HG03135 (cell line): ENCODE measurements around the gene TBC1D22A.
"Not testable (repeated sequence)": the region's sequence is repeated elsewhere in the genome, so short reads cannot be mapped to it uniquely, and the experiment has no call there.

ENCODE experiments used
- ATAC-seq: cut with Tn5 transposase; IDR thresholded peaks from one replicate; pipeline ENCODE4 v1.9.1; 2021; ENCODE audit warnings: mild to moderate bottlenecking, moderate library complexity; ENCODE audit not compliant: unreplicated experiment

The TBC1D22A gene

GRCh38 chr22:47168900-47169800 lies 406.7 kb downstream of the TBC1D22A start:
- ATAC-seq, result no peak

- no peak for ATAC-seq
These were observed 407.3 kb downstream of the TBC1D22A start for GRCh38 chr22:47169801-47170140.

- not testable (repeated sequence) for ATAC-seq
These were observed 408.3 kb downstream of the TBC1D22A start for GRCh38 chr22:47170511-47171440.

DNA sequence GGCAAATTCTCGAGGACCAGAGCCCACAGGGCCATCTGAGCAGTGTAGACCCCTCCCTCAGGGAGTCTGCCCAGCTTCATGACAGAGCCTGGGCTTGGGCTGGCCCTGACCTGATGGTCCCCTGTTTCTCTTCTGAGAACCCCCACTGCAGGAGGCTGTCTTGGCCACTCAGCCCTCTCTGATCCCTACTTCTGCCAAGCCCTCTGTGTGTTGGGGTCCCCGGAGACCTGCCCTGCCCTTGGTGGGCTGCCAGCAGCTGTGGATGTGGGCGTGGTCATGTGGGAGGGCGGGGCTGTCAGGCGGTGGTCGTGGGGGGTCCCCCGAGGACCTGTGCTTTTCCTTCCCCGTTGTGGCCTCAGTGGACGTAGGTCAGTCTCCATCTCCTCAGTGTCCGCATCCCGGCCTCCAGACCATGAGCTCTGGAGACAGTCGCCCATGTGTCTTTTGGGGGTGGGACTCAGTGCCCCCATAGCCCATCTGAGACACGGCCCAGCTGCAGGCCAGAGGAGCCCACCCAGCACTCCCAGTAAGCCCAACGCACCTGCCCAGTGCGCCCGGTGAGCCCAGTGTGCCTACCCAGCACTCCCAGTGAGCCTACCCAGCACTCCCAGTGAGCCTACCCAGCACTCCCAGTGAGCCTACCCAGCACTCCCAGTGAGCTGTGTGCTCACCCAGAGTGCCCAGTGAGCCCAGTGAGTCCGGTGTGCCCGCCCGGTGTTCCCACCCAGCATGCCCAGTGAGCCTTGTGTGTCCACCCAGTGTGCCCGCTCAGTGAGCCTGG lies 409.2 kb downstream of the TBC1D22A start:
- ATAC-seq, result no peak

DNA sequence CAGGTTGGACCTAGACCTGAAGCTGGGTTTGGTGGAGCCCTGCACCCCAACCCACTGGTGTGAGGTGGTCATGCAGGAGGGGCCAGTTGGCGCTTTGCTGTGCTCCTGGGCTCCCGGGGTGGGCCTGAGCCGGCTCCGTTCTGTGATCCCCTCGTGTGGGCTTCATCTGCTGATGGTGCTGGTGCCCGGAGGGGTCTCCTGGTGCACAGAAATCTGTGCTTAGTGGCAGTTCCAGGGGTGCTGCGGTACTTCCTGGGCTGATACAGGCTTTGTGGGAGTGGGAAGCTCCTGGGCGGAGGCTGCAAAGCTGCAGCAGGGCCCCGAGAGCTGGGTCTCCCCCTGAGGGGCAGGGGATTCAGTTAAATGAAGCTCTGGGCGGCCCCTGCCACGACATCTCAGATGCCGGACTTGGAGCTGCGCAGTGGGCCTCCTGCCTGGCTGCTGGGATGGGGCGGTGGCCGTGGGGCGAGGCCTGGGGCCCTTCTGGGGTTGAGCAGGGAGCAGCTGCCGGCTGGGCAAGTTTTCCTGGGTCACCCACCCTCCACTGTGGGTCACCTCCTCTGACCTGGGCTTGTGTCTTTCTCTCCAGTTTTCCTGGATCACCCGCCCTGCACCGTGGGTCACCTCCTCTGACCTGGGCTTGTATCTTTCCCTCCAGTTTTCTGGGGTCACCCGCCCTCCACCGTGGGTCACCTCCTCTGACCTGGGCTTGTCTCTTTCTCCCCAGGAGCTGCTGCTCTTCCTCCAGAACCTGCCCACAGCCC lies 410.5 kb downstream of the TBC1D22A start:
- ATAC-seq, result no peak

DNA sequence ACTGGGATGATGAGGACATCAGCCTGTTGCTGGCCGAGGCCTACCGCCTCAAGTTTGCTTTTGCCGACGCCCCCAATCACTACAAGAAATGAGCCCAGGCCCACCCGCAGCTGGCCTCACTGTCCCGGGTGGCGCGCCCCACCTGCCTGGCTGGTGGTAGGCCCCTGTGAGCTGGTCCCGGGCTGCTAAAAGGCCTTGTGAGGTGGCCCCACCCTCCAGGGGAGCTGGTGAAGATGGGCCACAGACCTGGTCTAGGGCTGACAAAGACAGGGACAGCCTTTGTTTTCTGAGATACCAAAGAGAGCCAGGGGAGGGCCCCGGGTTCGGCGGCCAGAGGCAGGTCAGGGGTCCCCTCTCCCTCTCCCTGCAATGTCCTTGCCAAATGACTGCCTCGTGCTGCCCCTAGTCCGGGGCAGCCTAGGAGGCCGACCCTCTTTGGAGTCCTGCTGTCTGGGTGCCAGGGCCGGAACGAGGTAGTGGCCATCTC lies 411.1 kb downstream of the TBC1D22A start:
- no peak for ATAC-seq

GRCh38 chr22:47174096-47174495 lies 411.6 kb downstream of the TBC1D22A start:
- no peak for ATAC-seq

- ATAC-seq, result no peak
These were observed 412.2 kb downstream of the TBC1D22A start for GRCh38 chr22:47174671-47175112.

DNA sequence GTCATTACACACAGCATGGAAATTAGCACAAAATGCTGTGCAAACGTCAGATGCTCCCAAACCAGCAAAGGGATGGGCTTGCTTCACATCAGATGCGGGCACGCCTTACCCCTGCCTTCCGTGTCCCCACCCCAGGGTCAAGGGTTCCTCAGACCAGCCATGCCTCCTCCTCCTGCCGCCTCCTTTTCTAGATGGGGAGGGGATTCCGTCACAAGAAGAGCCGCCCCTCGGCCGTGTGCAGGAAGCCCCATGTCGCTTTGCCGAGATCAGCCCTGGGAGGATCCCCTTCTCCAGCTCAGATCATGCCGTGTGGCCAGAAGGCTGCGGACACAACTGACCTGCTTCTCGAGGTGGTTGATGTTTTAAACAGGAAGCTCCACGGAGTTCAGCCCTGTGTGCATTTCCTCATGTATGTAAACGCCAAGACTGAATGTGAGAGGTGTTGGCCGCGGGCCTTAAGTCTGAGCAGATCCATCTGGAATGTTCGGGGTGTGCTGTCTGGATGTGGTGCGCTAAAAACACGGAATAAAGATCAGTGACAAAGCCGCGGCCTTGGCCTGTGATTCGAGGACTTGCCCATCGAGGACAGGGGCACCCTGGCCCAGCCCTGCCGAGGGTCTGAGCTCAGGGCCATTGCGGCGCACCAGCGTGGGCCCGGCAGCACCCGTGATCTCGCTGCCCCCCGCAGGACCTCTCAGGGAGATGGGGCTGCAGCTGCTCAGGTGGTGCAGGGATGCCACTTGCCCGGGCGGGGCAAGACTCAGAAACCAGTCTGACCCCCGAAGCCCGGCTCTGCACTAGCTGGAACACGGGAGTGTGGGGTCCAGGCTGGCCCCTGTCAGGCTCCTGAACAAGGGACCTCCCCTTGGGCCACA lies 412.9 kb downstream of the TBC1D22A start:
- no peak for ATAC-seq

- ATAC-seq, result no peak
These were observed 413.6 kb downstream of the TBC1D22A start for GRCh38 chr22:47176026-47176389.

DNA sequence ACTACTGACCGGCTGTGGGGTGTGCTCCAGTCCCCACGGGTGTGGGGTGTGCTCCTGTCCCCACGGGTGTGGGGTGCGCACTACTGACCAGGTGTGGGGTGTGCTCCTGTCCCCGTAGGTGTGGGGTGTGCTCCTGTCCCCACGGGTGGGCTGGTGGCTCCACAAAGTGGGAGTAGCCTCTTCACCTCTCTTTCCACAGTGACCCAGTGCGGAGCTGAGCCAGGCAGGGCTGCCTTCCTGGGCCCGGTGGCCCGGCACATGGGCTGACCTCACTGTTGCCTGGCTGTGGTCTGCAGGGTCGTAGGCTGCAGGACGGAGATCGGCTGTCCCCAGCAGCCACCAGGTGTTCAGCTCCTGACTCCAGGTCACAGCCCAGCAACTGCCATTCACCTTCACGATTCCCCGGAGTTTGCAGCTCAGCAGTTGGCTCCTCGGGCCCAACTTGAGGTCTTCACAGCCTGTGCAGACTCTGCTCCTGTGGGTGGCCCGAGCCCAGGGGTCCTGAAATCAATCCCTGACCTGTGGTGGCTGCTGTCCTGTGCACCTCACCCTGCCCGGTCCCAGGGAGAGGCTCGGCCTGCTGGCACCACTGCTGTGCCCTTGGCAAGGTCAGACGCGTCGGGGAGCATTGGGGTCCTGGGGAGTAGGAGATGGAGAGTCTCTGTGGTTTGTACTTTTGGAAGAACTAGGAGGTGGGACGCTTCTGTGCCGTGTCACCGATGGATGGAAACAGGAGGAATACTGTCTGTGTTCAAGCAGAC lies 414.3 kb downstream of the TBC1D22A start:
- ATAC-seq, result no peak

DNA sequence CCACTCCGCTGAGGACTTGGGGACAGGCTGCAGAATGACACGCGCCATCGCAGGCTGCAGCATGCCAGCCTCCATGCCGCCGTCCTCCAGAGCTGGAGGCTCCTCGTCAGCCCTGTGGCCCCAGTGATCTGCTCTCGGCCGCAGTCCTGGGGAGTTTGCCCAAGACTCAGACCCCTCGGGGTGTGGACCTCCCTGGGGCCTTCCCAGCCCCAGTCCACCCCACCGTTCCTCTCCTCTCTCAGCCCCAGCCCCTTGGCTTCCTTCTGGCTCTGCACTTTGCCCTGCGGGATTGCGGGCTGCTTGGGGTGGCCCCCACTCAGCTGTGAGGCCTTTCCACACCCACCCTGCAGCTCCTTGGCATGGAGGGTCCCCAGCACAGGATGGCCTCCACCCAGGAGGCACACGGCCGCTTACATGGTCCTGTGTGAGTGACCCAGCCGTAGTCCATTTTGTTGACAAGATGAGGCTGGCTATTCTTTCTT lies 414.9 kb downstream of the TBC1D22A start:
- no peak for ATAC-seq

- ATAC-seq, result no peak
These were observed 415.9 kb downstream of the TBC1D22A start for GRCh38 chr22:47178339-47178738.

DNA sequence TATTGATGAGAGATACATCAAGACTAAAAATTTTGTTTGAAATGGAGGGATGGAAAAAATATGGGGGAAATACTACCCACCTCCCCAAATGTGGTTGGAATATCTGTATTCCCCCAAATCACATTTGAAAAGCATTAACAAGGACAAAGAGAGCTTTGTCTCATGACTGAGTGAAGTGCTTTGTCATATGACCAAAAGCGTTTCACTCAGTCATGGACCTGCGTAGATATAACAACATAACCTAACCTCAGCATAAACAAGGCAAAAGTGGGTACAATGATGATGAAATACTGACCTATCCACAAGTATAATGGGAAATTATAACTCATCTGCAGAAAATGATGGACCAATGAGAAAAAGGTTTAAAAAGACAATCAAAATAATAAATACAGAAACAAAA lies 418.3 kb downstream of the TBC1D22A start:
- ATAC-seq, result no peak

DNA sequence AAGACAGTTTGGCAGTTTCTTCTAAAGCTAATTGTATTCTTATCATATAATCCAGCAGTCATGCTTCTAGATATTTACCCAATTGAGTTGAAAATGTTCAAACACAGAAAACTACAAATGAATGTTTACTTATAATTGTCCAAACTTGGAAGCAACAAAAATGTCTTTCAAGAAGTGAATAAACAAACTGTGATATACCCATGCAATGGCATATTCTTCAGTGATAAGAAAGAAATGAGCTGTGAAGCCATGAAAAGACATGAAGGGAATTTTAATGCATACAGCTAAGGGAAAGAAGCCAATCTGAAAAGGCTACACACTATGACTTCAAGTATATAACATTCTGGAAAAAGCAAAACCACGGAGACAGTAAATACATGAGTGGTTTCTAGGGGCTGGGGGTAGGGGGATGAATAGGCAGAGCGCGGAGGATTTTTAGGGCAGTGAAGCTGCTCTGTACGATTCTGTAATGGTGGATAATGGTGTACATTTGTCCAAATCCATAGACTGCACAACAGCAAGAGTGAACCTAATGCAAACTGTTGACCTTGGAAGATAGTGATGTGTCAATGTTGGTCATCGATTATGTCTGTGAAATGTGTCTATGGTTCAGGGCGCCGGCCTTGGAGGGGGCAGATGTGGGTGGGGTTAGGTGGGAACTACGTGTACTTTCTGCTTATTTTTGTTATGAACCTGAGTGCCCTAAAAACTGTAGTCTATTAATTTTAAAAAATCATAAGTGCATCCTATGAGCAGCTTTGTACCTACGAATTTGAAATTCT lies 424.9 kb downstream of the TBC1D22A start:
- no peak for ATAC-seq

- ATAC-seq, result no peak
These were observed 426.0 kb downstream of the TBC1D22A start for GRCh38 chr22:47188261-47189055.
